Neural cell (in vitro differentiated cells): ENCODE results near the gene PLXNC1.

Source experiments
- CTCF ChIP-seq: fragments of 450-650 bp; IDR thresholded peaks from 2 replicates; pipeline ENCODE4 v1.5.1; 2014; ENCODE audit warnings: antibody characterized with exemption, mild to moderate bottlenecking, moderate library complexity; ENCODE audit not compliant: poor library complexity, severe bottlenecking
- EZH2 ChIP-seq: fragments of 200-600, 300-800 bp; shearing (Covaris generic), sonication (generic); IDR thresholded peaks from 2 replicates; pipeline ENCODE4 v1.6.1; 2014; ENCODE audit warnings: antibody characterized with exemption, low read length, borderline replicate concordance, mild to moderate bottlenecking; ENCODE audit not compliant: insufficient read depth, poor library complexity, severe bottlenecking
- POLR2AphosphoS5 ChIP-seq: IDR thresholded peaks from 2 replicates; pipeline ENCODE4 v1.6.1; 2012
- TF ChIP-seq, protein P1 (sequence below): IDR thresholded peaks from 2 replicates; pipeline ENCODE4 v1.6.1; 2012; ENCODE audit warnings: borderline replicate concordance

- TF ChIP-seq POLR2AphosphoS5, result no peak
- no peak for TF ChIP-seq CTCF
- TF ChIP-seq EZH2, result no peak
- TF ChIP-seq, protein P1, sequence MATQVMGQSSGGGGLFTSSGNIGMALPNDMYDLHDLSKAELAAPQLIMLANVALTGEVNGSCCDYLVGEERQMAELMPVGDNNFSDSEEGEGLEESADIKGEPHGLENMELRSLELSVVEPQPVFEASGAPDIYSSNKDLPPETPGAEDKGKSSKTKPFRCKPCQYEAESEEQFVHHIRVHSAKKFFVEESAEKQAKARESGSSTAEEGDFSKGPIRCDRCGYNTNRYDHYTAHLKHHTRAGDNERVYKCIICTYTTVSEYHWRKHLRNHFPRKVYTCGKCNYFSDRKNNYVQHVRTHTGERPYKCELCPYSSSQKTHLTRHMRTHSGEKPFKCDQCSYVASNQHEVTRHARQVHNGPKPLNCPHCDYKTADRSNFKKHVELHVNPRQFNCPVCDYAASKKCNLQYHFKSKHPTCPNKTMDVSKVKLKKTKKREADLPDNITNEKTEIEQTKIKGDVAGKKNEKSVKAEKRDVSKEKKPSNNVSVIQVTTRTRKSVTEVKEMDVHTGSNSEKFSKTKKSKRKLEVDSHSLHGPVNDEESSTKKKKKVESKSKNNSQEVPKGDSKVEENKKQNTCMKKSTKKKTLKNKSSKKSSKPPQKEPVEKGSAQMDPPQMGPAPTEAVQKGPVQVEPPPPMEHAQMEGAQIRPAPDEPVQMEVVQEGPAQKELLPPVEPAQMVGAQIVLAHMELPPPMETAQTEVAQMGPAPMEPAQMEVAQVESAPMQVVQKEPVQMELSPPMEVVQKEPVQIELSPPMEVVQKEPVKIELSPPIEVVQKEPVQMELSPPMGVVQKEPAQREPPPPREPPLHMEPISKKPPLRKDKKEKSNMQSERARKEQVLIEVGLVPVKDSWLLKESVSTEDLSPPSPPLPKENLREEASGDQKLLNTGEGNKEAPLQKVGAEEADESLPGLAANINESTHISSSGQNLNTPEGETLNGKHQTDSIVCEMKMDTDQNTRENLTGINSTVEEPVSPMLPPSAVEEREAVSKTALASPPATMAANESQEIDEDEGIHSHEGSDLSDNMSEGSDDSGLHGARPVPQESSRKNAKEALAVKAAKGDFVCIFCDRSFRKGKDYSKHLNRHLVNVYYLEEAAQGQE, result no peak
Observed at GRCh38 chr12:94114166-94114565, 34.2 kb upstream of the PLXNC1 start.
